Measurements from ENCODE around the gene ZNF169.
"Not testable (repeated sequence)": the region's sequence is repeated elsewhere in the genome, so short reads cannot be mapped to it uniquely, and the experiment has no call there.

DNA sequence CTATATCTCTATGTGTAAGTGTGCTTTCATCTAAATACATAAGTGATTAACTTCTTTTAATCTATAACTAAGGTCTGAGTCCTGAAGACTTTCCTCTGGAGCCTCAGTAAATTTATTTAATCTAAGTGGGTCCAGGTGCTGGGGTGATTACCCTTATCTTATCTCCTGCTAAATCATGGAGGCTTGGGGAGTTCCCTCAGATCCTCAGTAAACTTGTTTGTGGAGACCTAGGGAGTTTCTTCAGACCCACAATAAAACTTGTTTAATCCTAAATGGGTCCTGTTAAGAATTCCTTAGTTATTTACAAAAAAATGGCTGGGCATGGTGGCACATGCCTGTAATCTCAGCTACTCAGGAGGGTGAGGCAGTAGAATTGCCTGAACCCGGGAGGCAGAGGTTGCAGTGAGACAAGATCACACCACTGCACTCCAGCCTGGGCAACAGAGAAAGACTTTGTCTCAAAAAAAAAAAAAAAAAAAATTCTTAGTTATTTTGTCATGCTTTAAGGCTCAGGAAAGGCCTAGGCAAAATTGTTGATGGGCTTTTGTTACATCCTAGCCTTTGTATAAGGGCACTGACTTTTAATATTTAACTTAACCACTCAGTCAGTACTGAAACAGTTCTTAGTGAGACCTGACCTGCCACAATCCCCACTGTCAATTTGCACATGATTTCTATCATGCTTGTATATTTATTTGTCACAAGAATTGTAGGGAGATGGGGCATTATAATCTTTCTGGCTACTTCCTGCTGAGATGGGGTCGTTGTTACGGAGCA is 6.7 kb downstream of the ZNF169 start:
- TF ChIP-seq, protein P1, sequence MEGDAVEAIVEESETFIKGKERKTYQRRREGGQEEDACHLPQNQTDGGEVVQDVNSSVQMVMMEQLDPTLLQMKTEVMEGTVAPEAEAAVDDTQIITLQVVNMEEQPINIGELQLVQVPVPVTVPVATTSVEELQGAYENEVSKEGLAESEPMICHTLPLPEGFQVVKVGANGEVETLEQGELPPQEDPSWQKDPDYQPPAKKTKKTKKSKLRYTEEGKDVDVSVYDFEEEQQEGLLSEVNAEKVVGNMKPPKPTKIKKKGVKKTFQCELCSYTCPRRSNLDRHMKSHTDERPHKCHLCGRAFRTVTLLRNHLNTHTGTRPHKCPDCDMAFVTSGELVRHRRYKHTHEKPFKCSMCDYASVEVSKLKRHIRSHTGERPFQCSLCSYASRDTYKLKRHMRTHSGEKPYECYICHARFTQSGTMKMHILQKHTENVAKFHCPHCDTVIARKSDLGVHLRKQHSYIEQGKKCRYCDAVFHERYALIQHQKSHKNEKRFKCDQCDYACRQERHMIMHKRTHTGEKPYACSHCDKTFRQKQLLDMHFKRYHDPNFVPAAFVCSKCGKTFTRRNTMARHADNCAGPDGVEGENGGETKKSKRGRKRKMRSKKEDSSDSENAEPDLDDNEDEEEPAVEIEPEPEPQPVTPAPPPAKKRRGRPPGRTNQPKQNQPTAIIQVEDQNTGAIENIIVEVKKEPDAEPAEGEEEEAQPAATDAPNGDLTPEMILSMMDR (IDR thresholded peaks at IDR 0.05), result not testable (repeated sequence)
- not testable (repeated sequence) for TF ChIP-seq EP300 (IDR thresholded peaks at IDR 0.05; ENCODE audit: low read depth); POLR2A (IDR thresholded peaks at IDR 0.05)
